H9 (cell line): ENCODE results near the gene ANXA3. TPM values are rescaled to one million over a fixed set of nuclear protein-coding genes. Genes with fewer than 3 reads are reported as not detected.

Experiments used
- DNase-seq: peaks from one replicate; pipeline ENCODE4 v3.0.0-alpha.2; 2017
- H2AFZ ChIP-seq: one replicate; pipeline ENCODE4 v1.6.1; 2013; ENCODE audit warnings: mild to moderate bottlenecking, low read length, control low read depth, moderate library complexity
- H2AK5ac ChIP-seq: 2 replicates; pipeline ENCODE4 v1.6.1; 2013; ENCODE audit warnings: low read length, control low read depth, mixed read lengths; ENCODE audit not compliant: insufficient read length
- H2BK120ac ChIP-seq: one replicate; pipeline ENCODE4 v1.6.1; 2013; ENCODE audit warnings: low read depth, mild to moderate bottlenecking, low read length, control low read depth, inconsistent platforms; ENCODE audit not compliant: poor library complexity, severe bottlenecking
- H2BK12ac ChIP-seq: 2 replicates; pipeline ENCODE4 v1.6.1; 2013; ENCODE audit warnings: low read length, control low read depth, mixed read lengths, low read depth; ENCODE audit not compliant: insufficient read length
- H2BK15ac ChIP-seq: 2 replicates; pipeline ENCODE4 v1.6.1; 2013; ENCODE audit warnings: low read depth, low read length, control low read depth
- H2BK20ac ChIP-seq: one replicate; pipeline ENCODE4 v1.6.1; 2013; ENCODE audit warnings: low read depth, mild to moderate bottlenecking, low read length, control low read depth, inconsistent platforms; ENCODE audit not compliant: poor library complexity, severe bottlenecking
- H2BK5ac ChIP-seq: 2 replicates; pipeline ENCODE4 v1.6.1; 2013; ENCODE audit warnings: low read length, control low read depth, mixed read lengths; ENCODE audit not compliant: insufficient read length
- H3K14ac ChIP-seq: 2 replicates; pipeline ENCODE4 v1.6.1; 2013; ENCODE audit warnings: low read length, control low read depth; ENCODE audit not compliant: insufficient read depth
- H3K18ac ChIP-seq: 2 replicates; pipeline ENCODE4 v1.6.1; 2013; ENCODE audit warnings: low read depth, mild to moderate bottlenecking, mixed read lengths, low read length, control low read depth; ENCODE audit not compliant: insufficient read length
- H3K23ac ChIP-seq: 2 replicates; pipeline ENCODE4 v1.6.1; 2013; ENCODE audit warnings: low read length, control low read depth, mixed read lengths, low read depth; ENCODE audit not compliant: insufficient read length
- H3K23me2 ChIP-seq: 2 replicates; pipeline ENCODE4 v1.6.1; 2013; ENCODE audit warnings: low read depth, mild to moderate bottlenecking, mixed read lengths, low read length, control low read depth; ENCODE audit not compliant: insufficient read length, poor library complexity, severe bottlenecking
- H3K27ac ChIP-seq: 2 replicates; pipeline ENCODE4 v1.5.1; 2013; ENCODE audit warnings: low read length, control low read depth, mixed read lengths, low read depth; ENCODE audit not compliant: insufficient read length
- H3K27me3 ChIP-seq: 2 replicates; pipeline ENCODE4 v1.6.1; 2013; ENCODE audit warnings: low read length, control low read depth, inconsistent platforms; ENCODE audit not compliant: insufficient read depth
- H3K4ac ChIP-seq: 2 replicates; pipeline ENCODE4 v1.6.1; 2013; ENCODE audit warnings: low read depth, mild to moderate bottlenecking, control low read depth, inconsistent platforms, low read length, moderate library complexity
- H3K4me1 ChIP-seq: 2 replicates; pipeline ENCODE4 v1.6.1; 2013; ENCODE audit warnings: low read length, control low read depth, inconsistent platforms; ENCODE audit not compliant: insufficient read depth
- H3K4me2 ChIP-seq: 2 replicates; pipeline ENCODE4 v1.6.1; 2013; ENCODE audit warnings: low read length, control low read depth, mixed read lengths; ENCODE audit not compliant: insufficient read length, insufficient read depth
- H3K56ac ChIP-seq: 2 replicates; pipeline ENCODE4 v1.6.1; 2013; ENCODE audit warnings: low read depth, mild to moderate bottlenecking, mixed read lengths, low read length, control low read depth; ENCODE audit not compliant: insufficient read length
- H3K79me1 ChIP-seq: 2 replicates; pipeline ENCODE4 v1.6.1; 2013; ENCODE audit warnings: low read depth, mild to moderate bottlenecking, moderate library complexity, low read length, control low read depth, inconsistent platforms; ENCODE audit not compliant: insufficient read depth, poor library complexity, severe bottlenecking
- H3K79me2 ChIP-seq: 2 replicates; pipeline ENCODE4 v1.6.1; 2013; ENCODE audit warnings: low read length, control low read depth, inconsistent platforms; ENCODE audit not compliant: insufficient read depth
- H3K9ac ChIP-seq: 2 replicates; pipeline ENCODE4 v1.6.1; 2013; ENCODE audit warnings: low read length, control low read depth, mixed read lengths; ENCODE audit not compliant: insufficient read length; ENCODE audit errors: extremely low read depth
- H3K9me3 ChIP-seq: one replicate; pipeline ENCODE4 v1.6.1; 2013; ENCODE audit warnings: low read depth, low read length, inconsistent platforms; ENCODE audit not compliant: control insufficient read depth
- H3T11ph ChIP-seq: one replicate; pipeline ENCODE4 v1.6.1; 2013; ENCODE audit warnings: mild to moderate bottlenecking, low read length, control low read depth, inconsistent platforms
- H4K20me1 ChIP-seq: one replicate; pipeline ENCODE4 v1.6.1; 2013; ENCODE audit not compliant: control insufficient read depth, insufficient read length, insufficient read depth
- H4K5ac ChIP-seq: 2 replicates; pipeline ENCODE4 v1.6.1; 2013; ENCODE audit warnings: low read depth, mild to moderate bottlenecking, mixed read lengths, low read length, control low read depth; ENCODE audit not compliant: insufficient read length
- H4K8ac ChIP-seq: replicated peaks from 2 replicates; pipeline ENCODE4 v1.6.1; 2013; ENCODE audit warnings: low read length, control low read depth, mixed read lengths, low read depth; ENCODE audit not compliant: insufficient read length
- H4K91ac ChIP-seq: 2 replicates; pipeline ENCODE4 v1.6.1; 2013; ENCODE audit warnings: low read depth, mild to moderate bottlenecking, moderate library complexity, mixed read lengths, low read length, control low read depth; ENCODE audit not compliant: insufficient read length
- H3K27ac Mint-ChIP-seq, 3 experiments: 2 replicates in 2 of 3; 3 replicates in 1 of 3; pipeline ENCODE4 v1.8.0; 2020 to 2021; ENCODE audit warnings: mixed read lengths in 3 of 3, mild to moderate bottlenecking in 1 of 3, moderate library complexity in 1 of 3
- H3K27me3 Mint-ChIP-seq: 2 replicates; pipeline ENCODE4 v1.8.0; 2021; ENCODE audit warnings: low read depth, mild to moderate bottlenecking, moderate library complexity, mixed read lengths
- H3K36me3 Mint-ChIP-seq, 3 experiments: 2 replicates in 2 of 3; 3 replicates in 1 of 3; pipeline ENCODE4 v1.8.0; 2020 to 2021; ENCODE audit warnings: low read depth in 3 of 3, mixed read lengths in 3 of 3; ENCODE audit not compliant: insufficient read depth in 1 of 3
- H3K4me1 Mint-ChIP-seq, 2 experiments: 2 replicates each; pipeline ENCODE4 v1.8.0; 2020; ENCODE audit warnings: mixed read lengths in 2 of 2
- H3K4me3 Mint-ChIP-seq, 2 experiments: 2 replicates in 1 of 2; 3 replicates in 1 of 2; pipeline ENCODE4 v1.8.0; 2020 to 2021; ENCODE audit warnings: mild to moderate bottlenecking in 2 of 2, mixed read lengths in 2 of 2, moderate library complexity in 1 of 2
- H3K9me3 Mint-ChIP-seq, 2 experiments: 2 replicates in 1 of 2; 3 replicates in 1 of 2; pipeline ENCODE4 v1.8.0; 2020; ENCODE audit warnings: mild to moderate bottlenecking in 2 of 2, mixed read lengths in 2 of 2, moderate library complexity in 1 of 2
- WGBS: extraction: QIAGEN DNeasy Blood & Tissue Kit; methylation state at CpG from one replicate; pipeline ENCODE4 v1.1.7; 2013; ENCODE audit warnings: missing lambda C conversion rate, low lambda C conversion rate, mixed read lengths; ENCODE audit not compliant: insufficient read length; ENCODE audit errors: extremely low coverage; 5-methylcytosine and 5-hydroxymethylcytosine counted together
- total RNA-seq: library from RNA; stranded (reverse); gene quantifications from 2 replicates; pipeline ENCODE4 v1.2.1, GENCODE V29; 2021
- TF ChIP-seq, protein P1 (sequence below): fragments of 200-600 bp; sonication (generic); conservative IDR thresholded peaks from 3 replicates; pipeline ENCODE4 v1.8.0; 2021; ENCODE audit warnings: antibody characterized with exemption, mild to moderate bottlenecking

ANXA3 gene
- total RNA-seq, 1 experiment from 2014 or later, result 20.6 TPM

DNA sequence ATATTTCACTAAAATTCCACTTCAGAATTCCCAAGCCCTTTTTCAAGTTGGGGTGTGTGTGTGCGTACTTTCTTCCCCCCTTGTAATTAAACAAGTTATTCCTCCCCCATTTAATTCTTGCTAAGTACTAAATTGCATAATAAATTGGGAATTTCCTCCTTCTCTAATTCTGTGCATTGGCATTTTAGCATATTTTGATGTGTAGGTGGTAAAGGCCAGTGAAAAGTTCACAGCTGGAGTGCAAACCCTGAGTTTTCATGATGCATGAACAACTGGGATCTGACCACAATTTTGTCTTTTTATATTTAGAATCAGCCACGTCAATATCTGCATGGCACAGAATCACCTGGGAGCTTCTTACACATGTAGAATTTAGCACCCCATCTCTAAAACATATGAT is 18.5 kb downstream of the ANXA3 start:
- H2BK12ac ChIP-seq, result no peak overlapping the region
- no peak for DNase-seq
- no peak overlapping the region for H2BK120ac ChIP-seq
- Mint-ChIP-seq H3K27ac (no peak overlapping the region), H3K4me1 (peaks cover 29 to 36% of the 10 kb centered on the region in 2 experiments), H3K36me3 (peaks cover 0 to 2% (median 2%) of the 10 kb centered on the region in 3 experiments; a peak in 2 of 7 replicates), H3K9me3 (no peaks in the 10 kb centered on the region), H3K4me3 (no peak overlapping the region), H3K27me3 (no peaks in the 10 kb centered on the region)
- no peak overlapping the region for H3K9ac ChIP-seq
- no peak overlapping the region for H2AFZ ChIP-seq
- no peak overlapping the region for H2AK5ac ChIP-seq
- H4K91ac ChIP-seq, result no peak overlapping the region
- H3K23me2 ChIP-seq, result no peaks in the 10 kb centered on the region
- no peak overlapping the region for H2BK5ac ChIP-seq
- H3K9me3 ChIP-seq, result no peaks in the 10 kb centered on the region
- H3K27ac ChIP-seq, result no peak overlapping the region
- H3T11ph ChIP-seq, result no peak overlapping the region
- 0 out of 2 replicates have a peak, but pooled peaks cover 3% of the 10 kb centered on the region for H3K4me1 ChIP-seq
- H3K4ac ChIP-seq, result no peak overlapping the region
- H3K79me2 ChIP-seq, result no peaks in the 10 kb centered on the region
- H3K18ac ChIP-seq, result no peak overlapping the region
- H4K8ac ChIP-seq, result no peak overlapping the region
- no peak overlapping the region for H3K14ac ChIP-seq
- WGBS, result no CpG with 5 or more reads among the region's 2 CpGs
- no peaks in the 10 kb centered on the region for H4K20me1 ChIP-seq
- no peak overlapping the region for H3K4me2 ChIP-seq
- H3K27me3 ChIP-seq, result no peaks in the 10 kb centered on the region
- no peak overlapping the region for H2BK15ac ChIP-seq
- H4K5ac ChIP-seq, result no peak overlapping the region
- H3K79me1 ChIP-seq, result no peaks in the 10 kb centered on the region
- TF ChIP-seq, protein P1, sequence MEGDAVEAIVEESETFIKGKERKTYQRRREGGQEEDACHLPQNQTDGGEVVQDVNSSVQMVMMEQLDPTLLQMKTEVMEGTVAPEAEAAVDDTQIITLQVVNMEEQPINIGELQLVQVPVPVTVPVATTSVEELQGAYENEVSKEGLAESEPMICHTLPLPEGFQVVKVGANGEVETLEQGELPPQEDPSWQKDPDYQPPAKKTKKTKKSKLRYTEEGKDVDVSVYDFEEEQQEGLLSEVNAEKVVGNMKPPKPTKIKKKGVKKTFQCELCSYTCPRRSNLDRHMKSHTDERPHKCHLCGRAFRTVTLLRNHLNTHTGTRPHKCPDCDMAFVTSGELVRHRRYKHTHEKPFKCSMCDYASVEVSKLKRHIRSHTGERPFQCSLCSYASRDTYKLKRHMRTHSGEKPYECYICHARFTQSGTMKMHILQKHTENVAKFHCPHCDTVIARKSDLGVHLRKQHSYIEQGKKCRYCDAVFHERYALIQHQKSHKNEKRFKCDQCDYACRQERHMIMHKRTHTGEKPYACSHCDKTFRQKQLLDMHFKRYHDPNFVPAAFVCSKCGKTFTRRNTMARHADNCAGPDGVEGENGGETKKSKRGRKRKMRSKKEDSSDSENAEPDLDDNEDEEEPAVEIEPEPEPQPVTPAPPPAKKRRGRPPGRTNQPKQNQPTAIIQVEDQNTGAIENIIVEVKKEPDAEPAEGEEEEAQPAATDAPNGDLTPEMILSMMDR, result no peak
- H3K56ac ChIP-seq, result no peak overlapping the region
- H3K23ac ChIP-seq, result no peak overlapping the region
- no peak overlapping the region for H2BK20ac ChIP-seq
